HG03175 (cell line): ENCODE results near the gene RAD18.
A peak's percentile ranks its signal among the peaks of the same experiment; 100 is the strongest.

ENCODE experiments used
- ATAC-seq: cut with Tn5 transposase; IDR thresholded peaks from one replicate; pipeline ENCODE4 v1.9.1; 2021; ENCODE audit warnings: mild to moderate bottlenecking, moderate library complexity; ENCODE audit not compliant: unreplicated experiment

The RAD18 gene

GRCh38 chr3:8966820-8967348 is 3.6 kb upstream of the RAD18 start:
- no peak for ATAC-seq

- no peak for ATAC-seq
Measured at GRCh38 chr3:8966150-8966819, 3.0 kb upstream of the RAD18 start.

DNA sequence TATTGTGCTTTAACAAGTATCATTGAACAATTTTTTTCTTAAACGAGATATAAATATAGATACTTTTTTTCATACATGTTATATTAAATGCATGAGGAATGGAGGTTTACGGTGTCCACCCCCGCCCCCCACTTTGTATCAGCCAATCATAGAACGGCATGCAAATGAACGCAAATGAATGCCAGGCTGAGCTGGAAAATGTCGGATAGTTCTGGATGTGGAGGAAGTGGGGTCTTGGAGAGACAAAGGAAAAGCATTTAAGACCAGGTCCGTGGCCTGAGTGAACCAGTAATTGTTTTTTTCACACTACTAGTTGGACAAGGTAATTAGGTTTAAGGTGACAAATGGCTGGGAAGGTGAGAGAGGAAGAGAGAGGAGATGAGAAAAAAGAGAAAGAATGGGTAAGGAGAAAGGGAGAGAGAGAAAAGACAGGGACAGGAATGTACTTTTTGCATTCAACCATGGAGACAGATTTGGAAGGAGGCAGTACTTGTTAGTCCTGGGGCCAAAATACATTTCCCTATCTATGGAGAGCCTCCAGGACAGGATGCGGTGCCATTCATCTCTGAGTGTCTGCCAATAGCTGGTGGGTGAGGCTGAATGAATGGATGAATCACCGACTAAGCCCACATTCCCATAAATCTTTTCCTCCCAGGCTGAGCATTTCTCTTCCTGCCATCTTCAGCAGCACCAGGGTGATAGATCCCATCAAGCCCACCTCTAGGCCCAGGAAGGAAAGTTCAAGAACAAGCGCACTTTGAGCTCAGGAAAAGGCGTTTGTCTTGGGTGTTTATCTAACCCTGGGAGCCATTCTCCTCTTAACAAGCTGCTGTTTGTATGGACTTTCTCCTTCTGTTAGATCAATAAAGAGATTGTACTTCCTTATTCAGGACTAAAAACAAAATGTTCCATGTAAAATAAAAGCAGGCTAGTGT is 1.4 kb upstream of the RAD18 start:
- ATAC-seq: no peak

GRCh38 chr3:8962226-8962861 is 928 bp downstream of the RAD18 start:
- ATAC-seq: no peak

DNA sequence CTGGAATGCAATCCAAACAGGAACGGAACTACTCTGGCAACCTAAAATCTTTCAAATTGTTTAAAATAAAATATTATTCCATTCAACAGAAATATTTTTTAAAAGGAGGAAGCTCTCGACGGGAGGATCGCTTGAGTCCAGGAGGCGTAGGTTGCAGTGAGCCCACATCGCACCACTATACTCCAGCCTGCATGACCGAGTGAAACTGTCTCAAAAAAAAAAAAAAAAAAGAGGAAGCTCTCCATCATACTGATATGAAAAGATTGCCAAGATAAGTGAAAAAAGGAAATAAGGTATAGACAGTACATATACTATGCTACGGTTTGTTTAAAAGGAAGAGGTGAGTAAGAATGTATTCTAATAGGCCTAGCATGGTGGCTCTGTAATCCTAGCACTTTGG is 3.6 kb downstream of the RAD18 start:
- no peak for ATAC-seq

- ATAC-seq: peak; percentile 93
Measured at GRCh38 chr3:8954938-8955763, 8.1 kb downstream of the RAD18 start.

GRCh38 chr3:8953313-8953712 is 10.0 kb downstream of the RAD18 start:
- no peak for ATAC-seq

DNA sequence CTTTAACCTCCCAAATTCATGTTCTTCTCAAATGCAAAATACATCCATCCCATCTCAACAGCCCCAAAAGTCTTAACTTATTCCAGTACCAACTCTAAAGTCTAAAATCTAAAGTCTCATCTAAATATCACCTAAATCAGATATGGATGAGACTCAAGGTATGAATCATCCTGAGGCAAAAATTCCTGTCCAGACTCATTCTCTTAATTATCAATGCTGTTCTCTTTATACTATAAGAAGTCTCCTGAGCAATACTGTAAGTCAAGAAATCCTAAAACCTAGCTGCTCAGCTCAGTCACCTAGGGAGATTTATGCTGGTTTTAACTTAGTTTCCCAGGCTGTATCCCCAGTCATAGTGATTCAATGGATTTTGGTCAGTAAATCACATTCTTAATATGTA is 11.1 kb downstream of the RAD18 start:
- no peak for ATAC-seq

DNA sequence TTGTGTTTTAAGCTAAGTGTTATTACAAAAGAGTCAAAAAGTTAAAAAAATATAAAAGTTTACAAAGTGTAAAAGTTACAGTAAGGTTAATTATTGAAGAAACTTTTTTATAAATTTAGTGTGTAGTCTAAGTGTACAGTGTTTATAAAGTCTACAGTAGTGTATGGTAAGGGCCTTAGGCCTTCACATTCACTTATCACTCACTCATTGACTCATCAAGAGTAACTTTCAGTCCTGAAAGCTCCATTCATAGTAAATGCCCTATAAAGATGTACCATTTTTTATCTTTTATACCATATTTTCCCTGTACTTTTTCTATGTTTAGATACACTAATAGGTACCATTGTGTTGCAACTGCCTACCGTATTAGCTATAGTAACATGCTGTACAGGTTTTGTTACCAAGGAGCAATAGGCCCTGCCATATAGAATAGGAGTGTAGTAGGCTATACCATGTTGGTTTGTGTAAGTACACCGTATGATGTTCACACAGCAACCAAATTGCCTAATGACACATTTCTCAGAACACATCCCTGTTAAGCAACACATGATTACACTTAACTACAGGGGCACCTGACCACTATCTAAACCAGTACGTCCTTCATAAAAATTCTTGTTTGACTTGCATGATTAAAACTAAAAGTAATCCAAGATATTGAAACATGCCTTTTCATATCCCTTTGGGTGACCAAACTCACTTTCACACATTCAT is 17.2 kb downstream of the RAD18 start:
- ATAC-seq: no peak

- no peak for ATAC-seq
Measured at GRCh38 chr3:8942746-8943488, 20.4 kb downstream of the RAD18 start.

DNA sequence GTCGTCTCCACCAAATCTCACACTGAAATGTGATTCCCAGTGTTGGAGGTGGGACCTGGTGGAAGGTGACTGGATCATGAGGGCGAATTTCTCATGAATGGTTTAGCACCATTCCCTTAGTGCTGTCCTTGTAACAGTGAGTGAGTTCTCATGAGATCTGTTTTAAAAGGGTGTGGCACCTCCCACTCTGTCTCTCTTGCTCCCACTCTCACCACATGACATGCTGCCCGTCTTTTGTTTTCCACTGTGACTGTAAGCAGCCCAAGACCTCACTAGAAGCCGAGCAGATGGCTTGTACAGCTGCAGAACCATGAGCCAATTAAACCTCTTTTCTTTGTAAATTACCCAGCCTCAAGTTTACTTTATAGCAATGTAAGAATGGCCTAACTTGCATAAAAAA is 21.2 kb downstream of the RAD18 start:
- no peak for ATAC-seq

DNA sequence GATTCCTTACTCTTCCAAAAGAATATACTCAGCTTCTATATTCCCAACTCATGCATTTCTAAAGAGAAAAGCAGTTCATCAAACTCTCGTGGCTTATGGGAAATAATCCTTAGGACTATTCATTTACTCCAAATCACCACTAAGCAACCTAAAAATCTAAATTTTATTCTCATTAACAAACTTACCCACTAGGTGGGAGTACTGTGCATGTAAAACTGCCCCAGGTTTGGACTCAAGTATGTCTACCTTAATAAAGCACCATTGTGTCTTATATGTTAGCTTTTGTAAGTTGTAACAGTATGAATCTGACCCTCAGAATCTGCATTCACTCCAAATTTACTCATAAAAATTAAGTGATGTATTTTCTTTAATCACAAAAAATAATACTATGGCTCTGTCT is 25.3 kb downstream of the RAD18 start:
- ATAC-seq: peak; percentile 60

GRCh38 chr3:8937064-8938020 is 25.9 kb downstream of the RAD18 start:
- ATAC-seq: no peak

DNA sequence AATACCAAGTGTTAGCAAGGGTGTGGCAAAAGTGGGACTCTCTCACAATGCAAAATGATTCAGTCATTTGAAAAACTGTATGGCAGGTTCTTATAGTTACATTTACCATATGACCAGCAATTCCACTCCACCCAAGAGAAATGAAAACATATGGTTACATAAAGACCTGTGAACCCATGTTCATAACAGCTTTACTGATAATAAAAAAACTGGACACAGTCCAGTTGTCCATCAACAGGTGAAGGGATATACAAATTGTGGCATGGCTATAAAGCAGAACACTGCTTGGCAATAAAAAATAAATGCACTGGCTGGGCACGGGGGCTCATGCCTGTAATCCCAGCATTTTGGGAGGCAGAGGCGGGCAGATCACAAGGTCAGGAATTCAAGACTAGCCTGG is 30.8 kb downstream of the RAD18 start:
- ATAC-seq: no peak

- ATAC-seq: no peak
Measured at GRCh38 chr3:8931342-8931741, 31.9 kb downstream of the RAD18 start.

- no peak for ATAC-seq
Measured at GRCh38 chr3:8929860-8930259, 33.4 kb downstream of the RAD18 start.

DNA sequence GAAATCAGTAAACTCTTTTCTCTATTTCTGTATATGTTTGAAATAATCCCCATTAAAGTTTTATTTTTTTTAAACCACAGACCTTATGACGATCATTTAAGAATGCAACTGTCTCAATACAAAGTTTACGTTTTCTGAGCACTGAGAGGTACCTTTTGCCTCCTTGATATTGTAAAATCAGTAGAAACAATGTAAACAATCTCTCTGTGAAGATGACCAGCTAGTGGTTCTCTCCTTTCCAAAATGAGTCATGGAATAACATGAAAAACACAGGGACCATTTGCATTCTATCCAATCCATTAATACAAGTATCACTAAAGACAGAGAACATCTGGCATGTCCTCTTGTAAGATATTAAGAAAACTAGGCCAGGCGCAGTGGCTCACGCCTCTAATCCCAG is 48.8 kb downstream of the RAD18 start:
- ATAC-seq: no peak

DNA sequence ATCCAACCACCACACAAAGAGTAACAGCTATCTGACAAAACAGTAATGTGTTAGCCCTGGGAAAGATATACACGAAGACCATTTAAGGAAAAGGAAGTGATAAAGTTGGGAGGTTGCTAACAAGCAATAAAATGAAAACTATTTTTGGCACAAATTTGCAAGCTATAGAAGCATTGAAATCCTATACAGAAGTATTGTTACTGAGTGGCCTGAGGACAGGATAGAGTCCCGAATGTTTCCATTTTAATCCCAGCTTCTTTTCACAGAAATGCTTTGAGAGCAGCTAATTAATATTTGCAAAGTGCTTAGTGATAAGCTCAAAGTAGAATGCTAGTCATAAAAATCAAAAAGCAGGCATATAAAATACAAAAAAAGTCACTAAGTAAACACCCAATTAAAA is 51.5 kb downstream of the RAD18 start:
- ATAC-seq: no peak
